ENCODE results near the gene ARRDC2. TPM values are rescaled to one million over a fixed set of nuclear protein-coding genes. Genes with fewer than 3 reads are reported as not detected.
"Not testable (repeated sequence)": the region's sequence is repeated elsewhere in the genome, so short reads cannot be mapped to it uniquely, and the experiment has no call there.

ARRDC2 gene
- 1 to 10 TPM; 4.9 to 6.0 (median 5.3) TPM for polyA plus RNA-seq (ENCODE audit: insufficient read length in 4 of 4)

- DNase-seq (ENCODE audit: low read depth in 4 of 4, low spot score in 2 of 4): peak; percentile 65 to 91 (median 82)
These were observed at the start of gene ARRDC2 for GRCh38 chr19:18007917-18008673. Gene ARRDC2 (plus strand): TSS chr19:18008170. CDS start chr19:18008311, 141 bp downstream.

GRCh38 chr19:17963936-17964691, 43.9 kb upstream of the ARRDC2 start:
- no peak for DNase-seq (ENCODE audit: low read depth in 4 of 4, low spot score in 2 of 4)

- no peak for DNase-seq (ENCODE audit: low read depth in 4 of 4, low spot score in 2 of 4)
These were observed 42.4 kb upstream of the ARRDC2 start for GRCh38 chr19:17965370-17966128.

- no peak for DNase-seq (ENCODE audit: low read depth in 4 of 4, low spot score in 2 of 4)
These were observed 41.9 kb upstream of the ARRDC2 start for GRCh38 chr19:17966129-17966483.

- no peak for DNase-seq (ENCODE audit: low read depth in 4 of 4, low spot score in 2 of 4)
These were observed 41.3 kb upstream of the ARRDC2 start, which contains the start of gene KCNN1 for GRCh38 chr19:17966550-17967256. Gene KCNN1 (plus strand): TSS chr19:17967107. CDS start chr19:17973889, 6,782 bp downstream.

- no peak for DNase-seq (ENCODE audit: low read depth in 4 of 4, low spot score in 2 of 4)
These were observed 40.5 kb upstream of the ARRDC2 start for GRCh38 chr19:17967257-17968051.

- no peak for DNase-seq (ENCODE audit: low read depth in 4 of 4, low spot score in 2 of 4)
These were observed 39.6 kb upstream of the ARRDC2 start for GRCh38 chr19:17968362-17968761.

- DNase-seq (ENCODE audit: low read depth in 4 of 4, low spot score in 2 of 4): no peak
These were observed 38.7 kb upstream of the ARRDC2 start for GRCh38 chr19:17969096-17969792.

GRCh38 chr19:17972230-17972629, 35.7 kb upstream of the ARRDC2 start:
- DNase-seq (ENCODE audit: low read depth in 4 of 4, low spot score in 2 of 4): no peak

GRCh38 chr19:17973759-17974158, 34.2 kb upstream of the ARRDC2 start:
- DNase-seq (ENCODE audit: low read depth in 4 of 4, low spot score in 2 of 4): no peak

- DNase-seq (ENCODE audit: low read depth in 4 of 4, low spot score in 2 of 4): no peak
These were observed 33.4 kb upstream of the ARRDC2 start for GRCh38 chr19:17974551-17974950.

GRCh38 chr19:17975032-17975431, 32.9 kb upstream of the ARRDC2 start:
- no peak for DNase-seq (ENCODE audit: low read depth in 4 of 4, low spot score in 2 of 4)

GRCh38 chr19:17977021-17977420, 30.9 kb upstream of the ARRDC2 start:
- DNase-seq (ENCODE audit: low read depth in 4 of 4, low spot score in 2 of 4): no peak

- no peak for DNase-seq (ENCODE audit: low read depth in 4 of 4, low spot score in 2 of 4)
These were observed 30.5 kb upstream of the ARRDC2 start for GRCh38 chr19:17977488-17977887.

- DNase-seq (ENCODE audit: low read depth in 4 of 4, low spot score in 2 of 4): no peak
These were observed 26.4 kb upstream of the ARRDC2 start for GRCh38 chr19:17981611-17982010.

- no peak for DNase-seq (ENCODE audit: low read depth in 4 of 4, low spot score in 2 of 4)
These were observed 25.5 kb upstream of the ARRDC2 start for GRCh38 chr19:17982430-17982829.

- DNase-seq (ENCODE audit: low read depth in 4 of 4, low spot score in 2 of 4): no peak
These were observed 22.7 kb upstream of the ARRDC2 start for GRCh38 chr19:17985037-17985818.

- DNase-seq (ENCODE audit: low read depth in 4 of 4, low spot score in 2 of 4): not testable (repeated sequence)
These were observed 21.4 kb upstream of the ARRDC2 start for GRCh38 chr19:17986569-17986968.

All from left renal cortex interstitium (tissue), 4 donors.